ENCODE results near the gene ZNF335. TPM values are rescaled to one million over a fixed set of nuclear protein-coding genes. Genes with fewer than 3 reads are reported as not detected.

ZNF335 gene
- total and polyA plus RNA-seq, 2 of the 13 experiments (the other 11 are each of a cell fraction or from before 2014, with no cell fraction given): 9.7 to 13.7 TPM

- TF ChIP-seq ZNF770 (CRISPR knock-in tag; IDR thresholded peaks at IDR 0.05) (peak; percentile 100), ZBTB43 (CRISPR knock-in tag; conservative IDR thresholded peaks at IDR 0.05) (peak; percentile 87; the same call in 1 of the 2 replicates), CREM (IDR thresholded peaks at IDR 0.05) (peak; percentile 91), CREM (CRISPR knock-in tag; IDR thresholded peaks at IDR 0.05) (no peak), HOXD1 (CRISPR knock-in tag; IDR thresholded peaks at IDR 0.05) (peak; percentile 83), ZNF878 (CRISPR knock-in tag; IDR thresholded peaks at IDR 0.05) (peak; percentile 88), ZFX (CRISPR knock-in tag; IDR thresholded peaks at IDR 0.05; ENCODE audit: low read depth) (peak; percentile 79), GTF3A (CRISPR knock-in tag; conservative IDR thresholded peaks at IDR 0.05) (0 out of 2 replicates have a peak, but pooled peaks have one; percentile 46), JDP2 (CRISPR knock-in tag; IDR thresholded peaks at IDR 0.05; ENCODE audit: borderline replicate concordance) (no peak; the same call in 1 of the 2 replicates), ZNF432 (CRISPR knock-in tag; IDR thresholded peaks at IDR 0.05; ENCODE audit: borderline replicate concordance) (no peak), XRCC5 (optimal IDR thresholded peaks at IDR 0.05; ENCODE audit: low read length) (peak; percentile 28), NCOA5 (CRISPR knock-in tag; IDR thresholded peaks at IDR 0.05) (no peak), KDM1A (CRISPR knock-in tag; IDR thresholded peaks at IDR 0.05) (peak; percentile 70), CBX1 (IDR thresholded peaks at IDR 0.05; ENCODE audit: low read depth) (no peak), RBM22 (optimal IDR thresholded peaks at IDR 0.05; ENCODE audit: low read length) (peak; percentile 27), PITX1 (CRISPR knock-in tag; IDR thresholded peaks at IDR 0.05) (peak; percentile 96), HOXA9 (CRISPR knock-in tag; IDR thresholded peaks at IDR 0.05; ENCODE audit: borderline replicate concordance) (no peak), ZNF230 (CRISPR knock-in tag; IDR thresholded peaks at IDR 0.05) (0 out of 2 replicates have a peak, but pooled peaks have one; percentile 27), ZBTB2 (CRISPR knock-in tag; IDR thresholded peaks at IDR 0.05; ENCODE audit: low read depth) (no peak), MEIS2 (CRISPR knock-in tag; IDR thresholded peaks at IDR 0.05) (peak; percentile 80), SALL1 (CRISPR knock-in tag; IDR thresholded peaks at IDR 0.05) (peak; percentile 95)
- TF ChIP-seq, protein P1, sequence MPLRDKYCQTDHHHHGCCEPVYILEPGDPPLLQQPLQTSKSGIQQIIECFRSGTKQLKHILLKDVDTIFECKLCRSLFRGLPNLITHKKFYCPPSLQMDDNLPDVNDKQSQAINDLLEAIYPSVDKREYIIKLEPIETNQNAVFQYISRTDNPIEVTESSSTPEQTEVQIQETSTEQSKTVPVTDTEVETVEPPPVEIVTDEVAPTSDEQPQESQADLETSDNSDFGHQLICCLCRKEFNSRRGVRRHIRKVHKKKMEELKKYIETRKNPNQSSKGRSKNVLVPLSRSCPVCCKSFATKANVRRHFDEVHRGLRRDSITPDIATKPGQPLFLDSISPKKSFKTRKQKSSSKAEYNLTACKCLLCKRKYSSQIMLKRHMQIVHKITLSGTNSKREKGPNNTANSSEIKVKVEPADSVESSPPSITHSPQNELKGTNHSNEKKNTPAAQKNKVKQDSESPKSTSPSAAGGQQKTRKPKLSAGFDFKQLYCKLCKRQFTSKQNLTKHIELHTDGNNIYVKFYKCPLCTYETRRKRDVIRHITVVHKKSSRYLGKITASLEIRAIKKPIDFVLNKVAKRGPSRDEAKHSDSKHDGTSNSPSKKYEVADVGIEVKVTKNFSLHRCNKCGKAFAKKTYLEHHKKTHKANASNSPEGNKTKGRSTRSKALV (CRISPR knock-in tag; IDR thresholded peaks at IDR 0.05): peak; percentile 87; the same call in 1 of the 2 replicates
Observed at GRCh38 chr20:45927071-45927878, 44.7 kb downstream of the ZNF335 start (continued).

Measured in HepG2 (cell line).